HG03442 (cell line): ENCODE measurements around the gene SLIT3.

ENCODE experiments used
- ATAC-seq: cut with Tn5 transposase; IDR thresholded peaks from one replicate; pipeline ENCODE4 v1.9.1; 2021; ENCODE audit warnings: mild to moderate bottlenecking, moderate library complexity; ENCODE audit not compliant: unreplicated experiment

The SLIT3 gene

GRCh38 chr5:169299663-169300467, 1.1 kb downstream of the SLIT3 start:
- ATAC-seq, result no peak

DNA sequence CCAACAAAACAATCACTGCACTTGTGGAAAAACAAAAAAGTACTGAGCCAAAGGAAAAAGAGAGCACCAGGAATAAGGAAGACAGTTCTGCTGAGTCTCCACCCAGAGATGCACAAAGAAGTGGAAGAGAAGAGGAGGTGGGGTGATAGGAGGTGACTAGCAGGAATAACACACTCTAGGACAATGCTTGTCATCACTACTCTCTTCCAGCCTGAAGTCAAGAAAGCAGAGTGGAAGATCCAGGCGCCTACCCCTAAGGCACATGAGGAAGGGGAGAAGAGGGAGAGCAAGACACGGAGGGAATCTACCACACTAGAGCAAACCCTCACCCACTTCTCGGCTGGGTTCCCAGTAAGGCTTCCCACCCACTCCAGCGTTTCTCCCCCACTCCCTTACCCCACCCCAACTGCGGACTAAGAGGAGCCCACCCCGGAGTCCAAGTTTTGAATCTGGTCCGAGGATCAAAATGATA, 1.7 kb downstream of the SLIT3 start:
- no peak for ATAC-seq

- no peak for ATAC-seq
Measured at GRCh38 chr5:169298193-169298592, 2.7 kb downstream of the SLIT3 start.

- ATAC-seq, result no peak
Measured at GRCh38 chr5:169296419-169297143, 4.4 kb downstream of the SLIT3 start.

DNA sequence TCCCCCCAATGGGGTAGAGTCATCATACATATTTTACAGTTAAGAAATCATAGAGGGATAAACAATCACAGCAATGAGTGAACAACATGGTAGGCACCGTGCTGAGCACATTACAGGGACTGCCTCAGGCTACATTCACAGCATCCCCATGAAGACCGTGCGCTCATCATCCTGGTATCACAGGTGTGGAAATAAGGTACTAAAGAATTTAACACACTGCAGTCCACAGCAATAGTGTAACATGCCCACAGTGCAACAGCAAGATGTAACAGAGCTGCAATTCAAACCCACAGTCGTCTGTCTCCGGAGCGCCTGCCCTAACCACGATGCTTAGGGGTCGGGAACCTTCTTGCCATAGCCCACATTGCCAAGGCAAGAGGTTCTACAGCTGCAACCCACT, 5.6 kb downstream of the SLIT3 start:
- ATAC-seq, result no peak

- no peak for ATAC-seq
Measured at GRCh38 chr5:169294621-169295020, 6.3 kb downstream of the SLIT3 start.

DNA sequence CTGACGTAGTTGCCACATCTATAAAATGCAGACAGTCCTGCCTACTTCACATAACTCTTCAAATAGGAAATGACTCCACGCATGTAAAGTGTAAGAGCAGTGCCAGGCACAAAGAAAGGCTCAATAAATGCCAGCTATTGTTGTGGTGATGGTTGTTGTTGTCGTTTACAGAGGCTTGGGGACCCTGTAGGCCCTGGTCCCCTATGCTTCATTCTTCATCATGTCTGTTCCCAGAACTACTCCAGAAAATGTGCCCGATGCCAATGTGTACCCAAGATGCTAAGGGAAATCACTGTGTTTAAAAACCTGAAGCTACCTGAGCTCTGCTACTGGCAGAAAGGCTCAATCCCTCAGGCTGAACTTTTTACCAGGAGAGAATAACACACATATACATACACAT, 9.1 kb downstream of the SLIT3 start:
- no peak for ATAC-seq

GRCh38 chr5:169290895-169291294, 10.0 kb downstream of the SLIT3 start:
- ATAC-seq, result no peak

DNA sequence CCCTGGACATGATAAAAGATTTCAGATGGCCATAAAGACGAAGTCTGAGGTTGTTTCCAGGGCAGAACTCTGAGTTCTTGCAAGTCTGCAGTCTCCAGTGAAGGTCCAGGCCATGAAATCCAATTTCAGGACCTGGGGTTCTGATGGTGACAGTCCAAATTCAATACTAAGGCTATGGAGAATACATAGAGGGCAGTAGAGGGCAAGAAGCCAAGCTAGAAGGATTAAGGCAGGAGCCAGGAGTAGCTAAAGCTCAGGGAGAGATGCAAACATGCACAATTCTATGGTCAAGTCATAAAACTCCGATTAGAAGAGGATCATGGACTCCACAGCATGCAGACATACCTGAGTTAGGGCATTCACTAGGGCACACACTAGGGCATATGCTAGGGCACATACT, 11.4 kb downstream of the SLIT3 start:
- no peak for ATAC-seq

DNA sequence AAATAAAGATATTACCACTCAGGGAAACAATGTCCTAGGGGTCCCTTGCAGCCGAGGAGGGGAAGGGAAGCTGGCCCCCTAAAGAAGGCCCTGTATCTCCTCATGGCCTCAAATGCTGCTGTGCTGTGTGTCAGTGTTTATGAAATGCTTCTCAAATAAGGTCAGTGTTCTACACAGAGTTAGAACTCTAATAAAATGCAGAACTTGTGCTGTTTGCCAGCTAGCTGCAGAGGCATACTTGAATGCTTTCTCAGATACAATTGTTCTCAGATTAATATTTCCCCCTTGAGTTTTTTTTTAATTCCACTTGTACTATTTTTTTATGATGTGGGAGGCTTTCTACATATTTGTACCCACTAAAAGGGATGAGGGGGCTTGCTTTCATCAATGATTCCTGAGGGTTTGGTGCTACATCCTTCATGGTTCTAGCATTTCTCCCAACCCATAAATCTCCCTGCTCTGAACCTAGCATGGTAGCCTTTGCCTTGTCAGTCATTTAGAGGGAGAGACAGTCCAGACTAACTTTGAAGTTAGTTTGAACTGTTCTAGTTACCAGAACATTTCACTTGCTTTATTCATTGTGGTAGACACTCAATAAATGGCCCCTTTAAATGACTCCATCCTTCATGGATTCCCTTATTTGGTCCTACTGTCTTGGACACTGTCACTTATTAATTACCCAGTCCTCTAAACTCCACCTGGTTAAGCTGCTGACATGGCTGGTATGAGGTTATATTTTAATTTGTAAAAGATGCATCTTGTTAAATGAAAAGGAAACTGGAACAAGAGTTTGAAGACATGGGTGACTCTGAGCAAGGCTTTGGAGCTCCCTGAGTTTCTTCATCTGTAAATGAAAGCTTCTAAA, 12.6 kb downstream of the SLIT3 start:
- no peak for ATAC-seq

- no peak for ATAC-seq
Measured at GRCh38 chr5:169287529-169287928, 13.4 kb downstream of the SLIT3 start.

- no peak for ATAC-seq
Measured at GRCh38 chr5:169286572-169287300, 14.2 kb downstream of the SLIT3 start.

DNA sequence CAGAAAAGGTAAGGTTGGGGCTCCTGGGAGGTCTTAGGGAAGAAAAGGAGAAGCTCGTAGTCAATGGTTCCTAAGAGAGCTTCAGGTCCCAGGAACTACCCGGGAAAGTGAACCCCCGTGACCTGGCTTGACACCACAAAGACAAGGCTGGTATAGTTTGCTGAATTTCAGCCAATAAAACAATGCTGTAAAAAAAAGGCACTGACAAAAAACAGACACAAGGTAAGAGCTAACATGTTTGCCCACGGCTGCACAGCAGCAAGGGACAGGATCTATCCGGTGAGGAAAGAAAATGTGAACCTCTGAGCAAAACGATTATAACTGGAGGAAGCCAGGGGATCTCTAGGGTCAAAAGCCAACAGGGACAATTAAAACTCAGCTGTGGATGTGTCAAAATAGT, 17.1 kb downstream of the SLIT3 start:
- no peak for ATAC-seq

DNA sequence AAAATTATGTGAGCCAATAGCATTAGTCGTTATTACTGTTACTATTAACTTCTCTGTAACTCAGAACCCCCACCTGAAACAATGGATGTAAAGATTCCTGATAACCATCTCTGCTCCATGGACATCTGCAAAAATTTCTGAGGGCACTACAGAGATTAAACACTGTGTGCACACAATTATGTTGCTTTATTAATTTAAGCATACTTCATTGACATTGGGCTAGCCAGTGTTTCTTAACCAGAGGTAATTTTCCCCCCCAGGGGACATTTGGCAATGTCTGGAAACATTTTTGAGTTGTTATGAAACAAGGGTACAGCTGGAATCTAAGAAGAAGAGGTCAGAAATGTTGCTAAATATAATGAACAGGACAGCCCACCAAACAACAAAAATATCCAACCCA, 19.3 kb downstream of the SLIT3 start:
- ATAC-seq, result no peak

GRCh38 chr5:169280696-169281095, 20.2 kb downstream of the SLIT3 start:
- ATAC-seq, result no peak

GRCh38 chr5:169280286-169280685, 20.7 kb downstream of the SLIT3 start:
- ATAC-seq, result no peak

GRCh38 chr5:169279125-169279524, 21.8 kb downstream of the SLIT3 start:
- ATAC-seq, result no peak

- ATAC-seq, result no peak
Measured at GRCh38 chr5:169273881-169274280, 27.1 kb downstream of the SLIT3 start.

DNA sequence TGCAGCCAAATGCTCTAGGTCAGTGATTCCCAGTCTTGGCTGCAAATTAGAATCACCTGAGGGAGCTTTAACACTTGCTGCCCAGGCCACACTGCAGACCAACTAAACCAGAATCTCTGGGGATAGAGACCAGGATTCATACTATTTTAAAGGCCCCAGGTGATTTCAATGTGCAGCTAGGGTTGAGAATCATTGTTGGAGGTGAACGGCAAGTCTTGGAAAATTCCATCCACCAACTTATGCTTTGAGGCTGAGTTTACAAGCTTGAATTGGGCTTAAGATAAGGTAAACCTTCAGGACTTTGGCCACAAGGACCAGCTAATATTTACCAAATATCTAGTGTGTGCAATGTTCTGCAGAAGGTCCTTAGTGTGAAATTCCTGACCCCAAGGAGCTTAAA, 27.5 kb downstream of the SLIT3 start:
- no peak for ATAC-seq

DNA sequence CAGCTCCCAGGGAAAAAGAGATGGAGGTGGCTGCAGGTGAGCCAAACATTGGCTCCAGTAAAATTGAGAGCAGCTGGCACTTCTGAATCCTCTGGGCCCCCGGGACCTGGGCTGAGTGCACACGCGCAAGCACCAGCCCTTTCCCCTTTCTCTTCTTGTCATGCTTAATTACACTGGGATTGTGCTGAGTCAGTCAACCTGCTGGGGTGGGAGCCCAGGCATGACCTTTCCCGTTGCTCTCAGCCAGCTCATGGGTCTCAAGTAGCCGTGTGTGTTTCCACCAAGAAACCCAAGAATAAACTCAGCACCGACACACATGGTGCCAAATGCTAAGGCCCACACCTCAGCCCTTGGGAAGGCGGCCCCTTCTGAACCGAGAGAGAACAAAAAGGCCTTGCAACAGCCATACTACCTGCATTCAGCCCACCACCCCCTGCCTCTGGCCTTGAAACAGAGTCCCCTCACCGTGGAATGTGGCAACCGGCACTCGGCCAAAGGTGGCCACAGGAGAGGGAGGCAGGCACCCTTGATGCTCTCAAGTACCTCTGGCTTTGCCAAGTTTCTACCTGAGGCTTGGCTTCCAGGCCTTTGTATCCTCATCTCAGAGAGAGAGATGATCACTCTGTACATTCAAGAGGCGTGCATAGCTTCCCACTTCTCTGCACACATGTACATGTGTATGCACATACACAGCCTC, 28.1 kb downstream of the SLIT3 start:
- ATAC-seq, result no peak
